PFSK-1 (cell line): Measurements from ENCODE around the gene VASH2.

Source experiments
- FOXP2 ChIP-seq: optimal IDR thresholded peaks from 2 replicates; pipeline ENCODE3; 2011; ENCODE audit warnings: borderline replicate concordance, control low read depth, inconsistent platforms; ENCODE audit not compliant: insufficient read depth; ENCODE audit errors: extremely low read length, extremely low read depth
- POLR2AphosphoS5 ChIP-seq: IDR thresholded peaks from 2 replicates; pipeline ENCODE4 v1.6.1; 2012; ENCODE audit warnings: low read depth, mild to moderate bottlenecking, control low read depth, low read length, moderate library complexity
- SIN3A ChIP-seq: IDR thresholded peaks from 2 replicates; pipeline ENCODE4 v1.6.1; 2012; ENCODE audit warnings: mild to moderate bottlenecking, low read length, moderate library complexity, borderline replicate concordance; ENCODE audit not compliant: insufficient read depth
- TAF1 ChIP-seq: IDR thresholded peaks from 2 replicates; pipeline ENCODE4 v1.6.1; 2012; ENCODE audit warnings: low read length, control low read depth, borderline replicate concordance; ENCODE audit not compliant: insufficient read depth
- TF ChIP-seq, protein P1 (sequence below), 2 experiments: IDR thresholded peaks; 2 replicates each; pipeline versions ENCODE4 v1.6.1 to v1.8.0; 2011 to 2012; ENCODE audit warnings: low read depth in 2 of 2, low read length in 2 of 2, control low read depth in 1 of 2, inconsistent platforms in 1 of 2, mild to moderate bottlenecking in 1 of 2, moderate library complexity in 1 of 2; ENCODE audit not compliant: insufficient read depth in 1 of 2

VASH2 gene

DNA sequence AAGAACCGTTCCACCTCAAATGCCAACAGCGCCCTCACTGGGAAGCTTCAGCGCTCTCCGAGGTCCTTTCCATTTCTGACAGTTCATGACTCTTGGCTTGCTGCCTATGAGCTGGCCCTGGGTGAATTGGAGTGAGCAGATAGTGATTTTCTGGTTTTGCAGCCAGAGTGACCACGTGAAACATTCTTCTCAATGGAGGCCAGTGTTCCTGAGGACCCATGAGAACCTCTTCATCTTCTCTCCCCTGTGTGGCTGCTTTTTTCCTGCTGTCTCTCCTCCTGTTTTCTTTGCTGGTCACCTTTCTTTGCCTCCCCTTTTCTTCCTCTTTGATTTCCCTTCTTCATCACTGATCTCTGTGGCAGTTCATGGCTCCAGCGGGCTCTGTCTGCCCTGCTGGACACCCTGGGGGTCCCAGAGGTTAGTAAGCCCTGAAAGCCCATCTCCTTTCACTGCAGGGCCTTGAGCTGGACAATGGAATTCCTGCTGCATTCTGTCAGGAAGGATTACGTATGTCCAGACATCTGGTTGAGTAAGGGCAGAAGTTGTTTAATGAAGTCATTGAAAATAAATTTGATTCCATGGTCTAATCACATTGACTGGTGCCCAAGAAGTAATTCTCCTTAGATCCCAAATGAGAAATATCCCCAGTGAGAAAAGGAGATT is 29.9 kb downstream of the VASH2 start:
- TF ChIP-seq, protein P1, sequence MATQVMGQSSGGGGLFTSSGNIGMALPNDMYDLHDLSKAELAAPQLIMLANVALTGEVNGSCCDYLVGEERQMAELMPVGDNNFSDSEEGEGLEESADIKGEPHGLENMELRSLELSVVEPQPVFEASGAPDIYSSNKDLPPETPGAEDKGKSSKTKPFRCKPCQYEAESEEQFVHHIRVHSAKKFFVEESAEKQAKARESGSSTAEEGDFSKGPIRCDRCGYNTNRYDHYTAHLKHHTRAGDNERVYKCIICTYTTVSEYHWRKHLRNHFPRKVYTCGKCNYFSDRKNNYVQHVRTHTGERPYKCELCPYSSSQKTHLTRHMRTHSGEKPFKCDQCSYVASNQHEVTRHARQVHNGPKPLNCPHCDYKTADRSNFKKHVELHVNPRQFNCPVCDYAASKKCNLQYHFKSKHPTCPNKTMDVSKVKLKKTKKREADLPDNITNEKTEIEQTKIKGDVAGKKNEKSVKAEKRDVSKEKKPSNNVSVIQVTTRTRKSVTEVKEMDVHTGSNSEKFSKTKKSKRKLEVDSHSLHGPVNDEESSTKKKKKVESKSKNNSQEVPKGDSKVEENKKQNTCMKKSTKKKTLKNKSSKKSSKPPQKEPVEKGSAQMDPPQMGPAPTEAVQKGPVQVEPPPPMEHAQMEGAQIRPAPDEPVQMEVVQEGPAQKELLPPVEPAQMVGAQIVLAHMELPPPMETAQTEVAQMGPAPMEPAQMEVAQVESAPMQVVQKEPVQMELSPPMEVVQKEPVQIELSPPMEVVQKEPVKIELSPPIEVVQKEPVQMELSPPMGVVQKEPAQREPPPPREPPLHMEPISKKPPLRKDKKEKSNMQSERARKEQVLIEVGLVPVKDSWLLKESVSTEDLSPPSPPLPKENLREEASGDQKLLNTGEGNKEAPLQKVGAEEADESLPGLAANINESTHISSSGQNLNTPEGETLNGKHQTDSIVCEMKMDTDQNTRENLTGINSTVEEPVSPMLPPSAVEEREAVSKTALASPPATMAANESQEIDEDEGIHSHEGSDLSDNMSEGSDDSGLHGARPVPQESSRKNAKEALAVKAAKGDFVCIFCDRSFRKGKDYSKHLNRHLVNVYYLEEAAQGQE (IDR thresholded peaks at IDR 0.05; ENCODE audit: insufficient read depth in 1 of 2, low read depth in 2 of 2, low read length in 2 of 2): peak; percentile 61 to 82; a peak in 3 of 4 replicates
- TF ChIP-seq FOXP2 (no peak), POLR2AphosphoS5 (no peak)

GRCh38 chr1:212981025-212981495 is 30.7 kb downstream of the VASH2 start:
- no peak for TF ChIP-seq TAF1
- TF ChIP-seq POLR2AphosphoS5: no peak
- TF ChIP-seq FOXP2: no peak

DNA sequence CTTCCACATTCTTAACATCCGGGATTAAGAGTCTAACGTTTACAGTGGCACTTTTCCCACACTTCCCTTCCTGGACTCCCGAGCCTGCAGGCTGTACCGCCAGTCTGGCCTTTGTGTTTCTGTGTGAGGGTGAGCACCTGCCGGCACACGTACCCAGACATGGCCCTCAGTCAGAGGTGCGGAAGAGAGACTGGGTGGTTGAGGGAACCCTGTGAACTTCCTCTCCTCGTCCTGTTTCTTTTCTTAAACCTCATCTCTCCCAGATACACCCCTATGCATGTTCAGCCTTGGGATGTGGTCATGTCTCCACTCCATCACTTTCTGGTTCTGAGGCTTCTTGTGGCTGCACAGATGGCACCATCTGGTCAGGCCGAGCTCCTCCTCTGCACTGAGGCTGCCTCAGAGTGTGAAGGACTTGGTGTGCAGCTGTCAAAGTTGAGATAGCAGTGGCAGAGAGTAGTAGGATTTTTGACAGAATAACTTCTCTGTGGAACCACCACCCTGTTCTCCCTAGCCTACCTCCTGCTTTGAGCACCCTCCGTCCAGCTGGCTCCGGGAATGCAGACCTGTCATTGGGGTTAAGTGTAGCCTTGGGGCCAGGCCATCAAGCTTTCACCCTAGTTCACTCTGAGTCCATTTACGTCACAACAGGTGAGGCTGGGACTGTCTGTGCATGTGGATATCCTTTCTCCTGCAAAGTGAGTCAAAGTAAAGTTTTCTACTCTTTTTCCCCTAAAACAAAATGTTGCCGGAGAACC is 31.4 kb downstream of the VASH2 start:
- TF ChIP-seq SIN3A: no peak
- TF ChIP-seq, protein P1 (IDR thresholded peaks at IDR 0.05; ENCODE audit: insufficient read depth in 1 of 2, low read depth in 2 of 2, low read length in 2 of 2): no peak
- no peak for TF ChIP-seq TAF1
- no peak for TF ChIP-seq POLR2AphosphoS5
- TF ChIP-seq FOXP2: no peak

GRCh38 chr1:212982430-212983152 is 32.2 kb downstream of the VASH2 start:
- TF ChIP-seq, protein P1 (IDR thresholded peaks at IDR 0.05; ENCODE audit: insufficient read depth in 1 of 2, low read depth in 2 of 2, low read length in 2 of 2): no peak
- TF ChIP-seq FOXP2: no peak
- no peak for TF ChIP-seq SIN3A
- no peak for TF ChIP-seq POLR2AphosphoS5

- TF ChIP-seq POLR2AphosphoS5 (no peak), TAF1 (no peak), SIN3A (no peak)
Measured at GRCh38 chr1:212983482-212983881, 33.1 kb downstream of the VASH2 start.
